ENCODE measurements around the gene C3orf33. TPM values are rescaled to one million over a fixed set of nuclear protein-coding genes. Genes with fewer than 3 reads are reported as not detected.
"Not testable (repeated sequence)": the region's sequence is repeated elsewhere in the genome, so short reads cannot be mapped to it uniquely, and the experiment has no call there.

Gene C3orf33
- total and polyA plus RNA-seq, 2 of the 8 experiments (the other 6 are each of a cell fraction or from before 2014, with no cell fraction given), result 3.4 to 4.5 TPM

DNA sequence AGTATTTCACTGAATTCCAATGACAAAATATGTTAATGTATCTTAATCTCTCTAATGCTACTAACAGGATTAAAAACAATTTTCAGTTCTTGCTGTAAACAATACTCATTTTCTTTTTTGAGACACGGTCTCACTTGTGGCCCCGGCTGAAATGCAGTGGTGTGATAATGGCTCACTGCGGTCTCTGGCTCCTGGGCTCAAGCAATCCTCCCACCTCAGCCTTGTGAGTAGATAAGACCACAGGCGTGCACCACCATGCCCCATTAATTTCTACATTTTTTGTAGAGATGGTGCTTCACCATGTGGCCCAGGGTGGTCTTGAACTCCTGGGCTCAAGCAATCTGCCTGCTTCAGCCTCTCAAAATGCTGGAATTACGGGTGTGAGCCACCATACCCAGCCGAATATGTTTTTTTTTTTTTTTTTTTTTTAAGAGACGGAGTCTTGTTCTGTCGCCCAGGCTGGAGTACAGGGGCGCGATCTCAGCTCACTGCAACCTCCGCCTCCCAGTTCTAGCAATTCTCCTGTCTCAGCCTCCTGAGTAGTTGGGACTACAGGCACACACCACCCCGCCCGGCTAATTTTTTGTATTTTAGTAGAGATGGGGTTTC lies 22.5 kb upstream of the C3orf33 start:
- CTCF ChIA-PET (ENCODE audit: partially characterized antibody), result interaction anchor here (1.4 kb wide), 1 partner anchor 22 kb away, joined by 4 read pairs; the partner anchor contains the start of gene C3orf33
- POLR2A ChIA-PET (ENCODE audit: partially characterized antibody); H3K79me2 ChIP-seq (ENCODE audit: control insufficient read depth in 1 of 2, insufficient read depth in 2 of 2, low read length in 2 of 2); H2BK120ac ChIP-seq (replicated peaks; ENCODE audit: low read depth, low read length); H3K36me3 ChIP-seq (ENCODE audit: control insufficient read depth in 2 of 4, insufficient read depth in 4 of 4, low read length in 3 of 4); H3K9me3 ChIP-seq (ENCODE audit: insufficient read depth in 2 of 2, low read depth in 1 of 2, low read length in 1 of 2); H2BK5ac ChIP-seq (ENCODE audit: low read depth, low read length); H3K56ac ChIP-seq (replicated peaks; ENCODE audit: insufficient read length, low read depth, low read length); H3K23ac ChIP-seq (ENCODE audit: insufficient read length); H2AK5ac ChIP-seq (ENCODE audit: low read depth, low read length); FAIRE-seq; H2BK20ac ChIP-seq (ENCODE audit: low read length); H3K14ac ChIP-seq (ENCODE audit: insufficient read length); H3K4ac ChIP-seq (replicated peaks; ENCODE audit: insufficient read length, low read depth, low read length); H3K18ac ChIP-seq (ENCODE audit: extremely low read depth, low read length); H3K4me2 ChIP-seq (ENCODE audit: insufficient read depth in 1 of 2, low read depth in 2 of 2, low read length in 2 of 2); H2AFZ ChIP-seq (ENCODE audit: low read length); H3K9ac ChIP-seq (replicated peaks in 1 of 4; ENCODE audit: extremely low read depth in 1 of 4, low read depth in 3 of 4, low read length in 3 of 4); DNase-seq (ENCODE audit: low read depth in 1 of 2, low spot score in 2 of 2); H3K4me1 ChIP-seq (replicated peaks in 1 of 4; ENCODE audit: control insufficient read depth in 3 of 4, insufficient read depth in 4 of 4, low read length in 3 of 4); H3K79me1 ChIP-seq (ENCODE audit: low read depth, low read length); H3K23me2 ChIP-seq (ENCODE audit: low read depth, low read length); H4K5ac ChIP-seq (ENCODE audit: insufficient read length, low read depth, low read length); H3K4me3 ChIP-seq (ENCODE audit: extremely low read depth in 1 of 4, insufficient read depth in 2 of 4, low read depth in 3 of 4, low read length in 4 of 4); H3K27ac ChIP-seq (ENCODE audit: low read depth, low read length); H2BK12ac ChIP-seq (ENCODE audit: low read depth, low read length); H3K27me3 ChIP-seq (replicated peaks in 1 of 4; ENCODE audit: control insufficient read depth in 3 of 4, extremely low read depth in 1 of 4, insufficient read depth in 3 of 4, low read length in 3 of 4); H2BK15ac ChIP-seq (ENCODE audit: low read length); H4K91ac ChIP-seq (replicated peaks; ENCODE audit: insufficient read length, low read length); H4K20me1 ChIP-seq (replicated peaks in 1 of 2; ENCODE audit: control insufficient read depth in 1 of 2, insufficient read depth in 2 of 2, low read length in 2 of 2); H4K8ac ChIP-seq (ENCODE audit: extremely low read depth, insufficient read depth, low read length): not testable (repeated sequence)
- WGBS, 2 experiments (ENCODE audit: extremely low coverage in 1 of 2, insufficient coverage in 1 of 2, insufficient read length in 1 of 2, insufficient replicate concordance in 2 of 2, low coverage in 1 of 2, low lambda C conversion rate in 2 of 2, missing lambda C conversion rate in 1 of 2), result 97% methylated on average over 8 of the region's 13 CpGs; no CpG with 5 or more reads in 1 of the 2 experiments

All from H1 (cell line).